ENCODE data around the gene MAPK14. TPM values are rescaled to one million over a fixed set of nuclear protein-coding genes. Genes with fewer than 3 reads are reported as not detected.

MAPK14 gene
- total RNA-seq, 3 donors from 2014 or later: 35.7 to 40.9 (median 38.7) TPM

- H3K4me3 Mint-ChIP-seq: no peak overlapping the region
- ATAC-seq (no peak), DNase-seq (no peak)
- H3K9me3 Mint-ChIP-seq: peaks cover 2% of the 10 kb centered on the region
- peaks cover 29% of the 10 kb centered on the region for H3K4me1 Mint-ChIP-seq (ENCODE audit: low read depth)
- no peaks in the 10 kb centered on the region for H3K27me3 Mint-ChIP-seq (ENCODE audit: low read depth)
- H3K36me3 Mint-ChIP-seq (ENCODE audit: insufficient read depth): peaks cover 15% of the 10 kb centered on the region
Measured at GRCh38 chr6:36142971-36143838, 115.6 kb downstream of the MAPK14 start.

- ATAC-seq: no peak
- Mint-ChIP-seq H3K36me3 (ENCODE audit: insufficient read depth) (peaks cover 9% of the 10 kb centered on the region), H3K27me3 (ENCODE audit: low read depth) (no peaks in the 10 kb centered on the region), H3K4me3 (no peak overlapping the region), H3K9me3 (peaks cover 8% of the 10 kb centered on the region), H3K4me1 (ENCODE audit: low read depth) (peaks cover 27% of the 10 kb centered on the region)
- DNase-seq: no peak
Measured at GRCh38 chr6:36145495-36145894, 117.9 kb downstream of the MAPK14 start.

- H3K4me3 Mint-ChIP-seq: no peak overlapping the region
- peaks cover 3% of the 10 kb centered on the region for H3K36me3 Mint-ChIP-seq (ENCODE audit: insufficient read depth)
- no peaks in the 10 kb centered on the region for H3K27me3 Mint-ChIP-seq (ENCODE audit: low read depth)
- H3K9me3 Mint-ChIP-seq: peaks cover 8% of the 10 kb centered on the region
- H3K4me1 Mint-ChIP-seq (ENCODE audit: low read depth): peaks cover 18% of the 10 kb centered on the region
- DNase-seq (no peak), ATAC-seq (no peak)
Measured at GRCh38 chr6:36147294-36147693, 119.7 kb downstream of the MAPK14 start.

GRCh38 chr6:36149476-36149875 lies 121.9 kb downstream of the MAPK14 start:
- Mint-ChIP-seq H3K4me1 (ENCODE audit: low read depth) (peaks cover 17% of the 10 kb centered on the region), H3K4me3 (no peak overlapping the region), H3K9me3 (peaks cover 8% of the 10 kb centered on the region), H3K36me3 (ENCODE audit: insufficient read depth) (peaks cover 5% of the 10 kb centered on the region), H3K27me3 (ENCODE audit: low read depth) (no peaks in the 10 kb centered on the region)
- no peak for ATAC-seq
- DNase-seq: no peak

GRCh38 chr6:36150283-36150682 lies 122.7 kb downstream of the MAPK14 start:
- no peak for ATAC-seq
- no peak for DNase-seq
- H3K36me3 Mint-ChIP-seq (ENCODE audit: insufficient read depth): peaks cover 6% of the 10 kb centered on the region
- H3K4me3 Mint-ChIP-seq: no peak overlapping the region
- no peaks in the 10 kb centered on the region for H3K27me3 Mint-ChIP-seq (ENCODE audit: low read depth)
- peaks cover 8% of the 10 kb centered on the region for H3K9me3 Mint-ChIP-seq
- H3K4me1 Mint-ChIP-seq (ENCODE audit: low read depth): peaks cover 17% of the 10 kb centered on the region

GRCh38 chr6:36154286-36154685 lies 126.7 kb downstream of the MAPK14 start:
- Mint-ChIP-seq H3K4me3 (no peak overlapping the region), H3K36me3 (ENCODE audit: insufficient read depth) (peaks cover 10% of the 10 kb centered on the region), H3K27me3 (ENCODE audit: low read depth) (no peaks in the 10 kb centered on the region), H3K4me1 (ENCODE audit: low read depth) (peaks cover 7% of the 10 kb centered on the region), H3K9me3 (peaks cover 9% of the 10 kb centered on the region)
- DNase-seq (no peak), ATAC-seq (no peak)

- Mint-ChIP-seq H3K9me3 (peaks cover 16% of the 10 kb centered on the region), H3K4me3 (no peak overlapping the region), H3K4me1 (ENCODE audit: low read depth) (peaks cover under 1% of the 10 kb centered on the region), H3K27me3 (ENCODE audit: low read depth) (no peaks in the 10 kb centered on the region), H3K36me3 (ENCODE audit: insufficient read depth) (peaks cover 13% of the 10 kb centered on the region)
- ATAC-seq: no peak
- no peak for DNase-seq
Measured at GRCh38 chr6:36155662-36156061, 128.1 kb downstream of the MAPK14 start.

GRCh38 chr6:36160147-36160760 lies 132.6 kb downstream of the MAPK14 start:
- peaks cover 13% of the 10 kb centered on the region for H3K36me3 Mint-ChIP-seq (ENCODE audit: insufficient read depth)
- no peak for ATAC-seq
- no peaks in the 10 kb centered on the region for H3K4me1 Mint-ChIP-seq (ENCODE audit: low read depth)

More at GRCh38 chr6:36160147-36160760, 132.6 kb downstream of the MAPK14 start:
- Mint-ChIP-seq H3K9me3 (peaks cover 17% of the 10 kb centered on the region), H3K27me3 (ENCODE audit: low read depth) (no peaks in the 10 kb centered on the region), H3K4me3 (no peak overlapping the region)
- no peak for DNase-seq

Other genes with a start within 250 kb of the MAPK14 start
- gene CLPSL1, start 246.8 kb upstream of the MAPK14 start, total RNA-seq: not detected
- 1 to 10 TPM; 2.1 to 3.5 (median 2.4) TPM for gene CLPS, start 230.5 kb upstream of the MAPK14 start, total RNA-seq
- not detected for gene LHFPL5, start 222.5 kb upstream of the MAPK14 start, total RNA-seq
- 10 to 100 TPM; 91.3 to 97.8 (median 92.2) TPM for gene SRPK1, start 106.7 kb upstream of the MAPK14 start, total RNA-seq
- not detected for gene SLC26A8, start 3.2 kb upstream of the MAPK14 start, total RNA-seq
- 10 to 100 TPM; 33.8 to 61.0 (median 48.4) TPM for gene MAPK13, start 102.7 kb downstream of the MAPK14 start, total RNA-seq
- gene BRPF3, start 168.9 kb downstream of the MAPK14 start, total RNA-seq: 10 to 100 TPM; 22.7 to 27.8 (median 26.0) TPM
- gene PNPLA1, start 242.3 kb downstream of the MAPK14 start, total RNA-seq: under 1 TPM in 1 of 3 donors, not detected in 2; 0.13 TPM